H1 (cell line): ENCODE measurements around the gene GATA5. TPM values are rescaled to one million over a fixed set of nuclear protein-coding genes. Genes with fewer than 3 reads are reported as not detected.

Experiments
- CBX8 ChIP-seq: fragments of 300-800, 300-1000 bp; sonication (generic); IDR thresholded peaks from 2 replicates; pipeline ENCODE4 v1.7.1; 2016; ENCODE audit warnings: low read depth, low read length, borderline replicate concordance
- CREB1 ChIP-seq: IDR thresholded peaks from 2 replicates; pipeline ENCODE4 v1.6.1; 2012; ENCODE audit warnings: inconsistent platforms
- CTBP2 ChIP-seq: IDR thresholded peaks from 2 replicates; pipeline ENCODE4 v1.7.0; 2011; ENCODE audit warnings: borderline replicate concordance, mild to moderate bottlenecking, moderate library complexity, mixed read lengths, low read length; ENCODE audit not compliant: insufficient read depth, insufficient read length
- EP300 ChIP-seq, 2 experiments: IDR thresholded peaks; 1 replicate in 1 of 2; 2 replicates in 1 of 2; pipeline ENCODE4 v1.6.1; 2011 to 2012; ENCODE audit warnings: low read depth in 2 of 2, low read length in 2 of 2, mild to moderate bottlenecking in 2 of 2, borderline replicate concordance in 1 of 2, inconsistent platforms in 1 of 2, moderate library complexity in 1 of 2
- EZH2 ChIP-seq: fragments of 200-600 bp; sonication (generic); IDR thresholded peaks from 2 replicates; pipeline ENCODE4 v1.7.1; 2012; ENCODE audit warnings: low read depth, mild to moderate bottlenecking, moderate library complexity, low read length, inconsistent platforms; ENCODE audit not compliant: severe bottlenecking
- FOSL1 ChIP-seq: IDR thresholded peaks from 2 replicates; pipeline ENCODE4 v1.6.1; 2011; ENCODE audit warnings: mild to moderate bottlenecking, low read depth, low read length, moderate library complexity; ENCODE audit not compliant: insufficient read depth
- GABPA ChIP-seq: IDR thresholded peaks from 2 replicates; pipeline ENCODE4 v1.6.1; 2011; ENCODE audit warnings: mild to moderate bottlenecking, low read length, moderate library complexity, borderline replicate concordance; ENCODE audit not compliant: insufficient read depth
- HDAC6 ChIP-seq: IDR thresholded peaks from one replicate; pipeline ENCODE4 v1.7.1; 2012; ENCODE audit warnings: low read depth, mild to moderate bottlenecking, inconsistent platforms, low read length, moderate library complexity
- JUND ChIP-seq: IDR thresholded peaks from 2 replicates; pipeline ENCODE4 v1.6.1; 2011; ENCODE audit warnings: mild to moderate bottlenecking, improper control_type of control experiment, low read length
- KDM1A ChIP-seq: fragments of 200-600, 300-600 bp; sonication (generic); IDR thresholded peaks from 2 replicates; pipeline ENCODE4 v1.7.1; 2016; ENCODE audit warnings: mild to moderate bottlenecking, low read length, borderline replicate concordance
- KDM4A ChIP-seq: IDR thresholded peaks from one replicate; pipeline ENCODE4 v1.7.1; 2012; ENCODE audit warnings: low read depth, mild to moderate bottlenecking, moderate library complexity, low read length, inconsistent platforms; ENCODE audit not compliant: severe bottlenecking
- KDM5A ChIP-seq: fragments of 200-600 bp; IDR thresholded peaks from 2 replicates; pipeline ENCODE4 v1.7.1; 2012; ENCODE audit warnings: mild to moderate bottlenecking, low read length, inconsistent platforms, mixed read lengths
- MAFK ChIP-seq: IDR thresholded peaks from 2 replicates; pipeline ENCODE4 v1.6.1; 2012; ENCODE audit warnings: low read depth, mild to moderate bottlenecking, improper control_type of control experiment, low read length
- POU5F1 ChIP-seq: IDR thresholded peaks from 2 replicates; pipeline ENCODE4 v1.6.1; 2011; ENCODE audit warnings: low read depth, mild to moderate bottlenecking, low read length, moderate library complexity
- RAD21 ChIP-seq, 2 experiments: IDR thresholded peaks in 1 of 2; conservative IDR thresholded peaks in 1 of 2; 2 replicates each; pipeline ENCODE4 v1.6.1; 2011; ENCODE audit warnings: low read depth in 2 of 2, low read length in 2 of 2, improper control_type of control experiment in 1 of 2, inconsistent platforms in 1 of 2, mild to moderate bottlenecking in 1 of 2, moderate library complexity in 1 of 2
- RBBP5 ChIP-seq: IDR thresholded peaks from 2 replicates; pipeline ENCODE4 v1.7.1; 2012; ENCODE audit warnings: low read depth, mild to moderate bottlenecking, inconsistent platforms, low read length, moderate library complexity, borderline replicate concordance
- RNF2 ChIP-seq: fragments of 200-900, 300-1000 bp; sonication (generic); IDR thresholded peaks from 2 replicates; pipeline ENCODE4 v1.7.1; 2016; ENCODE audit warnings: borderline replicate concordance, low read depth, mild to moderate bottlenecking, antibody characterized with exemption, low read length; ENCODE audit not compliant: poor library complexity, severe bottlenecking; ENCODE audit errors: missing control alignments
- SP1 ChIP-seq: IDR thresholded peaks from 2 replicates; pipeline ENCODE4 v1.6.1; 2011; ENCODE audit warnings: low read depth, low read length
- SP2 ChIP-seq: IDR thresholded peaks from 2 replicates; pipeline ENCODE4 v1.6.1; 2012; ENCODE audit warnings: mild to moderate bottlenecking, low read length, inconsistent platforms
- TAF1 ChIP-seq: IDR thresholded peaks from 2 replicates; pipeline ENCODE4 v1.6.1; 2011; ENCODE audit warnings: mild to moderate bottlenecking, low read depth, low read length
- TAF7 ChIP-seq: optimal IDR thresholded peaks from 2 replicates; pipeline ENCODE3; 2011; ENCODE audit warnings: low read depth, mild to moderate bottlenecking, inconsistent platforms, low read length, moderate library complexity, borderline replicate concordance
- TBP ChIP-seq: IDR thresholded peaks from 2 replicates; pipeline ENCODE4 v1.6.1; 2011; ENCODE audit warnings: low read depth, low read length, improper control_type of control experiment
- TCF12 ChIP-seq: IDR thresholded peaks from 2 replicates; pipeline ENCODE4 v1.6.1; 2011; ENCODE audit warnings: low read depth, mild to moderate bottlenecking, low read length
- ZNF274 ChIP-seq: IDR thresholded peaks from 2 replicates; pipeline ENCODE4 v1.7.0; 2012; ENCODE audit warnings: low read length, borderline replicate concordance; ENCODE audit errors: extremely low read depth
- polyA plus RNA-seq, 7 experiments: library from polyadenylated mRNA; depleted of rRNA in 3 of 7; stranded (reverse) in 5 of 7; unstranded in 2 of 7; fragments of >200 nt in 5 of 7; fragments of 200-250 nt in 2 of 7; gene quantifications; 1 replicate in 5 of 7; 2 replicates in 1 of 7; 4 replicates in 1 of 7; pipeline versions ENCODE4 v1.2.1 to v1.2.3, GENCODE V29; 2011 to 2013; ENCODE audit warnings: missing spikeins in 2 of 7, mixed read lengths in 2 of 7
- total RNA-seq: library from RNA; stranded (reverse); fragmentation: NEBNext Ultra II Directional; extraction: Animal tissue kit (Norgen Biotek cat#: 25700); gene quantifications from 2 replicates; pipeline ENCODE4 v1.2.1, GENCODE V29; 2021

GATA5 gene
- total and polyA plus RNA-seq, 2 of the 8 experiments (the other 6 are each of a cell fraction or from before 2014, with no cell fraction given): 0.08 to 0.11 TPM

DNA sequence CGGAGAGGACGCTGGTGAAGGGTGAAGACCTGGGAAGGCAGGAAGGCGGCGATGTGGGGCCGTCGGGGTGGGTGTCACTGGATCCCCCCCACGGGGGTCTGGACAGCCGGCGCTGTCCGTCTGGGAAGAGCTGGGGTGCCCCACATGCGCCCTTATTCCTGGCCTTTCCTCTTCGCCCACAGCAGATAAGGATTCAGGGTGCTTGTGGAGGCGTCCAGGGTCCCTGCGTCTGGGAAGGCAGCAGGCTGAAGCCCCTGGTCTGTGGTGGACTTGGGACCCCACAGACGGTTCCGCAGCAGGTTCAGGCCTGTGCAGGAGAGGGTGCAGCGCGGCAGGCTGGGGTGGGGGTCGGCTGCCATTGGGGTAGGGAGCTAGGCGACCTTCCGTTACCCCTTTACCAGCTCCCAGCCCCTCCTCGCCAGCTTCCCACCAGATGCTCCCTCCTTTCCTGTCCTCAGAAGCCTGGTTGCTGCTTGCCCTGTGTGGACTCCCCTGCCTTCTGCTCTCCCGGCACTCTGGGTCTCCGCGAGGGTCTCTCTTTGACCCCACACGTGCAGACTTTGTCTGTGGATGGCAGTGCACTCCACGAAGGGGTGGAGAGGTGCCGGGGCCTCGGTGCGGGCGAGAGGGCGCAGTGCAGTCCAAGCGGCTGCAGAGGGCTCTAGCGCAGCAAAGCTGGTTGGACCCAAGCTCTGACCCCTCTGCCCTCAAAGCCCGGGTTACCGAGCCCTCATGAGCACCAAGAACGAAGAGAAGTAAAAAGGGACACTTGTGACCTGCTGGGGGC, 2.1 kb upstream of the GATA5 start (continued):
- TF ChIP-seq HDAC6 (no peak), POU5F1 (no peak), ZNF274 (no peak), TAF1 (no peak), RAD21 (IDR thresholded peaks at IDR 0.05 in 1 of 2, conservative IDR thresholded peaks at IDR 0.05 in 1 of 2; ENCODE audit: low read depth in 2 of 2, low read length in 2 of 2) (peak; percentile 31 to 42; a peak in 2 of 4 replicates), TBP (no peak), SP1 (no peak), RBBP5 (no peak), CREB1 (no peak), MAFK (no peak), EZH2 (peak; percentile 93), JUND (no peak), GABPA (0 out of 2 replicates have a peak, but pooled peaks have one; percentile 14), TCF12 (no peak), RNF2 (peak; percentile 54), TAF7 (no peak), KDM4A (no peak), SP2 (no peak), KDM1A (no peak), FOSL1 (no peak), KDM5A (no peak), CTBP2 (peak; percentile 15), CBX8 (no peak), EP300 (IDR thresholded peaks at IDR 0.05; ENCODE audit: borderline replicate concordance in 1 of 2, low read depth in 2 of 2, low read length in 2 of 2) (no peak)
